Smooth muscle cell (in vitro differentiated cells): ENCODE data around the gene LRFN4. TPM values are rescaled to one million over a fixed set of nuclear protein-coding genes. Genes with fewer than 3 reads are reported as not detected.

Source experiments
- DNase-seq: peaks from one replicate; lab custom pipeline; 2025; ENCODE audit not compliant: unreplicated experiment; lab: John Stamatoyannopoulos, UW
- H2AFZ ChIP-seq: fragments of 200-600 bp; sonication (generic); 2 replicates; pipeline ENCODE4 v1.6.0; 2016; ENCODE audit warnings: antibody characterized with exemption, low read depth, mild to moderate bottlenecking
- H3F3A ChIP-seq: fragments of 200-600 bp; sonication (generic); 2 replicates; pipeline ENCODE4 v1.6.0; 2017; ENCODE audit warnings: antibody characterized with exemption, low read depth
- H3K27ac ChIP-seq: fragments of 200-600 bp; sonication (generic); 2 replicates; pipeline ENCODE4 v1.5.1; 2016; ENCODE audit warnings: low read depth, mild to moderate bottlenecking
- H3K27me3 ChIP-seq: fragments of 200-600 bp; sonication (generic); 2 replicates; pipeline ENCODE4 v1.6.1; 2016; ENCODE audit warnings: low read depth, mild to moderate bottlenecking
- H3K36me3 ChIP-seq: fragments of 200-600 bp; sonication (generic); 2 replicates; pipeline ENCODE4 v1.5.1; 2016; ENCODE audit warnings: low read depth
- H3K4me1 ChIP-seq: fragments of 200-600 bp; sonication (generic); 2 replicates; pipeline ENCODE4 v1.5.1; 2016; ENCODE audit warnings: low read depth
- H3K4me2 ChIP-seq: fragments of 200-600 bp; sonication (generic); 2 replicates; pipeline ENCODE4 v1.6.0; 2016; ENCODE audit warnings: mild to moderate bottlenecking
- H3K4me3 ChIP-seq: fragments of 200-600 bp; sonication (generic); 2 replicates; pipeline ENCODE4 v1.5.1; 2016; ENCODE audit warnings: mild to moderate bottlenecking
- H3K79me2 ChIP-seq: fragments of 200-600 bp; sonication (generic); 2 replicates; pipeline ENCODE4 v1.6.0; 2016; ENCODE audit warnings: low read depth, mild to moderate bottlenecking
- H3K9ac ChIP-seq: fragments of 200-600 bp; sonication (generic); 2 replicates; pipeline ENCODE4 v1.6.0; 2016; ENCODE audit warnings: low read depth
- H3K9me3 ChIP-seq: fragments of 200-600 bp; sonication (generic); replicated peaks from 2 replicates; pipeline ENCODE4 v1.5.1; 2016; ENCODE audit warnings: low read depth
- H4K20me1 ChIP-seq: fragments of 200-600 bp; sonication (generic); 2 replicates; pipeline ENCODE4 v1.6.0; 2016; ENCODE audit warnings: low read depth
- WGBS: methylation state at CpG from one replicate; pipeline ENCODE4 v1.1.7; 2016; ENCODE audit warnings: low lambda C conversion rate; 5-methylcytosine and 5-hydroxymethylcytosine counted together
- polyA plus RNA-seq: library from polyadenylated mRNA; unstranded; fragments of >200 nt; fragmentation: Nextera tagmentation; extraction: Ambion mirVana; gene quantifications from 2 replicates; pipeline ENCODE4 v1.2.1, GENCODE V29; 2016
- total RNA-seq: library from RNA; depleted of rRNA; stranded (reverse); fragments of >200 nt; gene quantifications from 2 replicates; pipeline ENCODE4 v1.2.3, GENCODE V29; 2014
- TF ChIP-seq, protein P1 (sequence below): fragments of 200-600 bp; sonication (generic); IDR thresholded peaks from 2 replicates; pipeline ENCODE4 v1.5.1; 2017; ENCODE audit warnings: borderline replicate concordance, mild to moderate bottlenecking, antibody characterized with exemption; ENCODE audit not compliant: insufficient read depth, poor library complexity, severe bottlenecking

Gene LRFN4
- total and polyA plus RNA-seq, 2 experiments from 2014 or later: 14.7 to 37.6 TPM

GRCh38 chr11:66861774-66862558, 5.1 kb downstream of the LRFN4 start:
- Histone ChIP-seq H3K79me2 (peaks cover 3% of the 10 kb centered on the region), H3K27ac (no peak overlapping the region), H3K4me3 (no peak overlapping the region), H3F3A (no peaks in the 10 kb centered on the region), H3K27me3 (no peaks in the 10 kb centered on the region), H3K4me1 (no peaks in the 10 kb centered on the region), H3K4me2 (no peak overlapping the region), H4K20me1 (no peaks in the 10 kb centered on the region), H3K36me3 (no peaks in the 10 kb centered on the region), H2AFZ (no peak overlapping the region), H3K9ac (no peak overlapping the region), H3K9me3 (no peaks in the 10 kb centered on the region)
- 94% methylated on average over 30 of the region's 30 CpGs for WGBS
- no peak for DNase-seq
- TF ChIP-seq, protein P1, sequence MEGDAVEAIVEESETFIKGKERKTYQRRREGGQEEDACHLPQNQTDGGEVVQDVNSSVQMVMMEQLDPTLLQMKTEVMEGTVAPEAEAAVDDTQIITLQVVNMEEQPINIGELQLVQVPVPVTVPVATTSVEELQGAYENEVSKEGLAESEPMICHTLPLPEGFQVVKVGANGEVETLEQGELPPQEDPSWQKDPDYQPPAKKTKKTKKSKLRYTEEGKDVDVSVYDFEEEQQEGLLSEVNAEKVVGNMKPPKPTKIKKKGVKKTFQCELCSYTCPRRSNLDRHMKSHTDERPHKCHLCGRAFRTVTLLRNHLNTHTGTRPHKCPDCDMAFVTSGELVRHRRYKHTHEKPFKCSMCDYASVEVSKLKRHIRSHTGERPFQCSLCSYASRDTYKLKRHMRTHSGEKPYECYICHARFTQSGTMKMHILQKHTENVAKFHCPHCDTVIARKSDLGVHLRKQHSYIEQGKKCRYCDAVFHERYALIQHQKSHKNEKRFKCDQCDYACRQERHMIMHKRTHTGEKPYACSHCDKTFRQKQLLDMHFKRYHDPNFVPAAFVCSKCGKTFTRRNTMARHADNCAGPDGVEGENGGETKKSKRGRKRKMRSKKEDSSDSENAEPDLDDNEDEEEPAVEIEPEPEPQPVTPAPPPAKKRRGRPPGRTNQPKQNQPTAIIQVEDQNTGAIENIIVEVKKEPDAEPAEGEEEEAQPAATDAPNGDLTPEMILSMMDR: no peak

DNA sequence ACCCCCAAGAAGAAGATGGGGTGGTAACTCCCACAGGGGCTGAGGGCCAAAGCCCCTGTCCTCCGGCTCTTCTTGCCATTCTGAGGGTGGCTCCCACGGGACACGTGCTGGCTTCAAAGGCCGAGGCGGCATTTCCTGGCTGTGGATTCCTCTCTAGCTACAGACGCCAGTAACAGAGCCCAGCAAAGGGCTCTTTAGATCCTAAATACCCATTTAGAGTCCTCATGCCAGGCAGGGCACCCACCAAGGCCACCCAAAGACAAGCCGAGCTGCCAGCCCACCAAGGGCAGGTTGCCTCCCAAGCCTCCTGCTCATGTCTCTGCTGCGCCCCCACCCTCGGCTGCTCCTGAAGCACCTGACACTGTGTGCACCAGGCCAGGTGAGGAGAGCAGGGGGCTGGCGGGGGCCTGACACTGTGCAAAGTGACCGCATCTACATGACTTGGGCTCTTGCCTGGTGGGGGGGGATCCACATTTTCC, 5.7 kb downstream of the LRFN4 start:
- TF ChIP-seq, protein P1: no peak
- no peak overlapping the region for H3K27ac ChIP-seq
- no peaks in the 10 kb centered on the region for H3K27me3 ChIP-seq
- H3K9ac ChIP-seq: no peak overlapping the region
- peaks cover 1% of the 10 kb centered on the region for H3K79me2 ChIP-seq
- H3K4me2 ChIP-seq: no peak overlapping the region
- DNase-seq: no peak
- H3F3A ChIP-seq: no peaks in the 10 kb centered on the region
- no peak overlapping the region for H3K4me3 ChIP-seq
- 93% methylated on average over 11 of the region's 11 CpGs for WGBS
- no peaks in the 10 kb centered on the region for H4K20me1 ChIP-seq
- H3K9me3 ChIP-seq: no peaks in the 10 kb centered on the region
- no peaks in the 10 kb centered on the region for H3K36me3 ChIP-seq
- H2AFZ ChIP-seq: no peak overlapping the region
- H3K4me1 ChIP-seq: no peaks in the 10 kb centered on the region

DNA sequence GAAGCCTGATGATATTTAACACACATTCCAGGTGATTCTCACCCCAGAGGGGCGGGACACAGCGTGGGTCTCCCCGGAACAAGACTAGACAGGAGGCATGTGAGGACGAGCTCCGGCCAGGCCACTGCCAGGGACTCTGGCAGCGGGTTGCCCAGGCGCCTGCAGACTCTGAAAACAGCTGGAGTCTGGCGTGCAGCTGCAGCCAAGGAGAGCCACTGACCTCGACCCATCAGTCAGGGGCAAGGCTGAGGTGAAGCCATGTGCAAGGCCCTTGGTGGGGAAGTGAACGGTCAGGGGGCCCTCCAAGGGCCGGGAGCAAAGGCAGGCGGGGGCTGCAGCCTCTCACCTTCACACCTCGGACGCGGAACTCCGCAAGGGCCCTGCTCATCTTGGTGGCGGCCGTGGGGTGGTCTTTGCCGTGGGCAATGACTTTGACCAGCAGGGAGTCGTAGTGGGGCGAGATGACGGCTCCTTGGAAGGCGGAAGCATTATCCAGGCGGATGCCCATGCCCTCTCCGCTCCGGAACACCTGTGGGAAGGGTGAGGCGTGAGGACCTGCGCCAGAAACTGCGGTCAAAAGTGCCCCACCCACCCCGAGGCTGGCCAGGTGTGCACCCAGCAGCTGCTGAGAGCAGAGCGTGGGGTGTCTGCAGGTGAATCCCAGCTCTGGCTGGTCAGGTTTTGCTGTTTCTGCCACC, 6.7 kb downstream of the LRFN4 start:
- H3K27me3 ChIP-seq: no peaks in the 10 kb centered on the region
- no peaks in the 10 kb centered on the region for H3K36me3 ChIP-seq
- no peak overlapping the region for H3K4me3 ChIP-seq
- no peak overlapping the region for H2AFZ ChIP-seq
- TF ChIP-seq, protein P1: no peak
- no peaks in the 10 kb centered on the region for H4K20me1 ChIP-seq
- no peaks in the 10 kb centered on the region for H3K79me2 ChIP-seq
- H3K9me3 ChIP-seq: no peaks in the 10 kb centered on the region
- no peaks in the 10 kb centered on the region for H3K4me1 ChIP-seq
- no peak overlapping the region for H3K4me2 ChIP-seq
- no peaks in the 10 kb centered on the region for H3F3A ChIP-seq
- 94% methylated on average over 31 of the region's 31 CpGs for WGBS
- no peak overlapping the region for H3K9ac ChIP-seq
- DNase-seq: no peak
- no peak overlapping the region for H3K27ac ChIP-seq
